ENCODE data around the gene TUBGCP3.

- no peak for TF ChIP-seq ZNF274 (IDR thresholded peaks at IDR 0.05; ENCODE audit: low read depth, low read length)
- TF ChIP-seq SUZ12 (IDR thresholded peaks at IDR 0.05; ENCODE audit: extremely low read depth, insufficient read depth, insufficient read length), result no peak
Observed at GRCh38 chr13:112453874-112454647, 133.9 kb downstream of the TUBGCP3 start.
